CD4-positive, CD25-positive, alpha-beta regulatory T cell (primary cell): ENCODE results near the gene BCL6. TPM values are rescaled to one million over a fixed set of nuclear protein-coding genes. Genes with fewer than 3 reads are reported as not detected.
A peak's percentile ranks its signal among the peaks of the same experiment; 100 is the strongest.

ENCODE experiments used
- ATAC-seq, 2 donors: fragments of 150-1000 bp; cut with Tn5 transposase; one replicate each; pipeline ENCODE4 v1.10.0; 2021; ENCODE audit warnings: low read depth in 2 of 2, moderate number of reproducible peaks in 2 of 2, moderate library complexity in 1 of 2
- DNase-seq, 3 donors: peaks; one replicate each; pipeline versions ENCODE4 v3.0.0 to v3.0.0-alpha.2; 2012 to 2022; ENCODE audit warnings: mixed read lengths in 1 of 3
- H3K27ac ChIP-seq: one replicate; pipeline ENCODE4 v1.7.0; 2013; ENCODE audit warnings: mild to moderate bottlenecking, low read length; ENCODE audit not compliant: insufficient read depth, poor library complexity, severe bottlenecking
- H3K27me3 ChIP-seq: one replicate; pipeline ENCODE4 v1.7.0; 2013; ENCODE audit warnings: low read length; ENCODE audit not compliant: control insufficient read depth, insufficient read depth
- H3K36me3 ChIP-seq: one replicate; pipeline ENCODE4 v1.7.0; 2013; ENCODE audit warnings: mild to moderate bottlenecking, low read length, moderate library complexity; ENCODE audit not compliant: control insufficient read depth, insufficient read depth
- H3K4me1 ChIP-seq: 2 replicates; pipeline ENCODE4 v1.7.0; 2013; ENCODE audit warnings: mild to moderate bottlenecking, low read length; ENCODE audit not compliant: insufficient read depth, control insufficient read depth, poor library complexity, severe bottlenecking
- H3K4me3 ChIP-seq: one replicate; pipeline ENCODE4 v1.7.0; 2013; ENCODE audit warnings: low read depth, mild to moderate bottlenecking, low read length, moderate library complexity
- H3K9me3 ChIP-seq, 2 experiments: 1 replicate in 1 of 2; 2 replicates in 1 of 2; pipeline ENCODE4 v1.7.0; 2013; ENCODE audit warnings: low read length in 2 of 2, mild to moderate bottlenecking in 1 of 2, moderate library complexity in 1 of 2; ENCODE audit not compliant: control insufficient read depth in 2 of 2
- H3K27ac Mint-ChIP-seq, 3 donors: one replicate each; pipeline ENCODE4 v1.8.0; 2020 to 2022; ENCODE audit warnings: mild to moderate bottlenecking in 3 of 3, mixed read lengths in 3 of 3, moderate library complexity in 2 of 3
- H3K27me3 Mint-ChIP-seq: one replicate; pipeline ENCODE4 v1.8.0; 2022; ENCODE audit warnings: mild to moderate bottlenecking, mixed read lengths
- H3K36me3 Mint-ChIP-seq: one replicate; pipeline ENCODE4 v1.8.0; 2020; ENCODE audit warnings: mixed read lengths
- H3K4me1 Mint-ChIP-seq, 4 donors: one replicate each; pipeline ENCODE4 v1.8.0; 2020 to 2022; ENCODE audit warnings: mixed read lengths in 4 of 4, mild to moderate bottlenecking in 1 of 4
- H3K4me3 Mint-ChIP-seq, 4 donors: one replicate each; pipeline ENCODE4 v1.8.0; 2020 to 2022; ENCODE audit warnings: mild to moderate bottlenecking in 4 of 4, mixed read lengths in 4 of 4, moderate library complexity in 3 of 4
- H3K9me3 Mint-ChIP-seq, 7 donors: one replicate each; pipeline ENCODE4 v1.8.0; 2020 to 2022; ENCODE audit warnings: mixed read lengths in 7 of 7, mild to moderate bottlenecking in 3 of 7, moderate library complexity in 2 of 7
- polyA plus RNA-seq, 4 donors: library from polyadenylated mRNA; unstranded; fragments of 300-500 nt; fragmentation: Illumina TruSeq; gene quantifications; one replicate each; pipeline ENCODE4 v1.2.3, GENCODE V29; 2021
- total RNA-seq: library from RNA; stranded (reverse); gene quantifications from one replicate; pipeline ENCODE4 v1.2.3, GENCODE V29; 2022

Gene BCL6
- total and polyA plus RNA-seq, 5 donors from 2014 or later = 1.8 to 39.6 (median 2.6) TPM

DNA sequence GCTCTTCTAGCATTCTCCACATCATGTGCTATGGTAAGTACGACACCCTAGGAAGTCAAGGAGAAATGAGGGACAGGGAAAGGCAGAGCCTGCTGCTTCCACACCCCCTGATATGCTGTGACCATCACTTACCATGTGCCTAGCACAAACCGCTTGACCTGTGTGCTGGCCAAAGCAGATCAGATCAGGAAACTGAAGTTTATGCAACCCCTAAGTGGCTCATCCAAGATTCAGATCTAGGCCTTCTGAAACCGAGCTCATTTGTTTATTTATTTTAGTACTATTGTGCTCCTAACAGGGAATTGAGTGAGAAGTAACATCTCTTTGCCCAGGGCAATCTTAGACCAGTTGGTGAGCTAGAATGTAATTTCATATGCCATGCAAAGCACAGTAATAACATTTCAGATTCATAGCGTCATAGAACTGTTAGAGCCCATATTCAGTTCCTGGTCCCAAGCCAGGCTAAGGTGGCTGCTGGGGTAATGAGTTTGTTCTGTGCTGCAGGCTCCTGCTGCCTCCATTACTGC is 42.7 kb downstream of the BCL6 start, which contains the start of gene RTP2:
Gene RTP2, minus strand, starts transcription at position 51 of the 527 bp plus-strand sequence. CDS start 429 bp downstream, outside the sequence.
- H3K36me3 ChIP-seq = no peaks in the 10 kb centered on the region
- H3K4me1 Mint-ChIP-seq = no peaks in the 10 kb centered on the region
- no peak for DNase-seq

DNA sequence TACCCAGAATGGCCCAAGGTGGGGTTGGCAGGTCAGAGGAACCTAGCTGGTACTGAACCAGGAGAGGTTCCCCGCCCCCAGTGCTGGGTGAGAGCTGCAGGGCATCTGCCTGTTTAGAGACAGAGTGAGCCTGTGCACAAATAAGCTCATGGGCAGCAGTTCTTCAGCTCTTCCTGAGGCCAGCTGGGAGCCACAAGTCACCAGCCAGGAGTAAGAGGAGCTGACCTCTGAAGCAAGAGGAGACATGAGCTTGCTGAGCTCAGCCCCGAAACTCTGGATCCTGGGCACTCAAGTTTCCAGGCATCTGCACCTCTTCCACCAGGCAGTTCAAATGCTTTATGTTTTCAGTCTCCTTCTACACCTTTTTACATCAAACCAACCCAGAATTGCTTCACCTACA is 45.0 kb downstream of the BCL6 start:
- no peaks in the 10 kb centered on the region for H3K27me3 ChIP-seq
- H3K36me3 Mint-ChIP-seq = no peaks in the 10 kb centered on the region
- no peak overlapping the region for H3K4me3 Mint-ChIP-seq
- no peaks in the 10 kb centered on the region for H3K4me1 ChIP-seq
- no peak overlapping the region for H3K27ac ChIP-seq
- no peak overlapping the region for H3K4me3 ChIP-seq
- H3K36me3 ChIP-seq = no peaks in the 10 kb centered on the region
- H3K27ac Mint-ChIP-seq = peak overlapping the region in 1 of 3 donors; percentile 23
- no peaks in the 10 kb centered on the region for H3K4me1 Mint-ChIP-seq
- no peaks in the 10 kb centered on the region for H3K9me3 ChIP-seq
- H3K27me3 Mint-ChIP-seq = peaks cover 14% of the 10 kb centered on the region
- no peak for ATAC-seq
- H3K9me3 Mint-ChIP-seq = no peaks in the 10 kb centered on the region
- DNase-seq = no peak

More for the DNA sequence above, 42.7 kb downstream of the BCL6 start, which contains the start of gene RTP2:
- no peaks in the 10 kb centered on the region for H3K9me3 ChIP-seq
- no peaks in the 10 kb centered on the region for H3K27me3 ChIP-seq
- H3K4me1 ChIP-seq = no peaks in the 10 kb centered on the region
- Mint-ChIP-seq H3K4me3 (no peak within 1 kb of the TSS), H3K9me3 (no peaks in the 10 kb centered on the region), H3K27ac (no peak within 1 kb of the TSS), H3K27me3 (peaks cover 12% of the 10 kb centered on the region), H3K36me3 (no peaks in the 10 kb centered on the region)
- no peak within 1 kb of the TSS for H3K27ac ChIP-seq
- H3K4me3 ChIP-seq = no peak within 1 kb of the TSS
- no peak for ATAC-seq

DNA sequence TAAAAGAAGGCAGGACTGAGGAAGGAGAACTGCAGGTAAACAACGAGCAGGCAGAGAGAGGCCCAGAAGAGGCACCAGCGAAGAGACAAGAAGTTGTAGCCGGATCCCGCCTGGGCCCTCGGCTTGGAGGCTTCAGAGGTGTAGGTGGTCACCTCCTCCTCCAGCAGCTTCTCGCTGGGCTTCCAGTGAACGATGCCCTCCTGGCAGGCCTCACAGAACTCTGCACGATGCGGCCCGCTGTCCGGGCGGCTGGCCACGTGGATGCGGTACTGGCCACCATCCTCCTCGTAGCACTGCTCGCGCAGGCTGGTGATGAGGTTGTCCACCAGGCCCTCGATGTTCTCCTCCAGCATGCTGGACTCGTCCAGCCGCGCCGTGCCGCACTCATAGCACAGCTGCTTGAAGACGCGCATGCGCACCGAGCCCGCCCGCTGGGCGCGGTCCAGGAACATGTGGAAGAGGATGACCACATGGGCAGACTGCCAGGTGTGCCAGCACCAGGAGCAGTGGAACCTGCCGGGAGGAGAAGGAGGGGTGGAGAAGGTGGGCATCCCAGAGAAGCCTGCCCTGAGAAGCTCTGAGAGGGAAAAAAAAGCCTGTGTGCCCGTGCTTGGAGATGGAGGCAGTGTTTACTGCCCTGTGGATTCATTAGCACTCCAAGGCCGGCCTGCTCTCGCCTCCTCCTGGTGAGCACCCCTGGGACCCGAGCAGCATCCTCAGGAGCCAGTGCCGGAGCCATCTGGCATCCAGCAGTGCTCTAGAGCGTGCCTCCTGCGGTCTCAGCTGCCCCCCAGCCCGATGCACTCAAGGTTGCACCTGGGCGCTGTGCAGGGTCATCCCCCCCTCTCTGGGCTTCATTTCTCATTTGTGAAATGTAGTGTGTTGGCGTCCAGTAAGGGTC is 46.5 kb downstream of the BCL6 start:
- Histone ChIP-seq H3K27ac (no peak overlapping the region), H3K36me3 (no peaks in the 10 kb centered on the region), H3K27me3 (no peaks in the 10 kb centered on the region), H3K4me3 (no peak overlapping the region), H3K9me3 (no peaks in the 10 kb centered on the region), H3K4me1 (no peaks in the 10 kb centered on the region)
- Mint-ChIP-seq H3K4me3 (no peak overlapping the region), H3K36me3 (no peaks in the 10 kb centered on the region), H3K27me3 (peaks cover 15% of the 10 kb centered on the region), H3K4me1 (no peaks in the 10 kb centered on the region), H3K9me3 (peaks cover 0 to 2% (median 0%) of the 10 kb centered on the region in 7 donors), H3K27ac (no peak overlapping the region)
- no peak for ATAC-seq
- no peak for DNase-seq

DNA sequence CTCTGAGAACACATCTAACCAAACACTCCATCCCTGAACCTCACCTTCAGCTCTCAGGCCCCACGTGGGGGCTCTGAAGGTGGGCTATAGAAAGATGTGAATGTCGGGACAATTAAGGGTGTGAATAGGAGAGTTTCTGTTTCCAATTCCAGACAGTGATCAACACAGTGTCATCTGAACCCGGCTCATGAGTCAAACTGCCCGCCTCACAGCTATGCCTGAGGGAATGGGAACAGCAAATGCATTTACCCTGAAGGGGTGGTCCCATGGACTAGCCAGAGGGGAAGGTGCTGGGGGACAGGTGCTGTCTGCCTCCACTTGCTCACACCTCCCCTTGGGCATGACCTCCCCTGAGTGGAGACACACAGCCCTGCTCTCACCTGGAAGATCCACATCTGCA is 49.2 kb downstream of the BCL6 start:
- peaks cover 0 to 2% (median 0%) of the 10 kb centered on the region in 7 donors for H3K9me3 Mint-ChIP-seq
- Histone ChIP-seq H3K27me3 (no peaks in the 10 kb centered on the region), H3K27ac (no peak overlapping the region), H3K4me1 (no peaks in the 10 kb centered on the region), H3K9me3 (no peaks in the 10 kb centered on the region), H3K4me3 (no peak overlapping the region), H3K36me3 (no peaks in the 10 kb centered on the region)
- H3K4me1 Mint-ChIP-seq = no peaks in the 10 kb centered on the region
- DNase-seq (no peak), ATAC-seq (peak in 1 of 2 donors; percentile 12)
- H3K36me3 Mint-ChIP-seq = no peaks in the 10 kb centered on the region
- H3K27ac Mint-ChIP-seq = no peak overlapping the region
- H3K4me3 Mint-ChIP-seq = no peak overlapping the region
- peaks cover 15% of the 10 kb centered on the region for H3K27me3 Mint-ChIP-seq

DNA sequence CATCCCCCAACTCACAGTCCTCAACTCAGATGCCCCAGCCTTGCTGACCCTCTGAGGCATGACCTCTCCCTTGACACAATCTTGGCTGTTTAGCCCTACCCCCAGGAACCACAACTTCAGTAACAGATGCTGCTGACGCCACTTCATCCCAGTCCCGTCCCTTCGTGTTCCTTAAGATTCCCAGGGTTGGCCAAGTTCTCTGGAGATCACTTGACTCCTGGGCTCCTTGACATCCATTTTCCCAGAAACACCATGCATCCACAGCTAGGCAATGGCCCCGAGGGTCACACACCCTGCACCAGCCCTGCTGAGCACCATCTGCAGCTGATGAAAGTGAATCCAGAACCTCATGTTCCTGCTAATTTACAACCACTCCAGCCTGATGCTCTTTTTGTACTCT is 49.8 kb downstream of the BCL6 start:
- H3K27me3 ChIP-seq = peaks cover 5% of the 10 kb centered on the region
- H3K27ac ChIP-seq = no peak overlapping the region
- peaks cover 0 to 2% (median 0%) of the 10 kb centered on the region in 7 donors for H3K9me3 Mint-ChIP-seq
- DNase-seq (no peak), ATAC-seq (no peak)
- H3K36me3 Mint-ChIP-seq = no peaks in the 10 kb centered on the region
- no peaks in the 10 kb centered on the region for H3K4me1 ChIP-seq
- H3K4me3 ChIP-seq = no peak overlapping the region
- no peak overlapping the region for H3K4me3 Mint-ChIP-seq
- peaks cover 19% of the 10 kb centered on the region for H3K27me3 Mint-ChIP-seq
- no peaks in the 10 kb centered on the region for H3K4me1 Mint-ChIP-seq
- H3K36me3 ChIP-seq = no peaks in the 10 kb centered on the region
- H3K9me3 ChIP-seq = no peaks in the 10 kb centered on the region
- H3K27ac Mint-ChIP-seq = peak overlapping the region in 1 of 3 donors; percentile 66

DNA sequence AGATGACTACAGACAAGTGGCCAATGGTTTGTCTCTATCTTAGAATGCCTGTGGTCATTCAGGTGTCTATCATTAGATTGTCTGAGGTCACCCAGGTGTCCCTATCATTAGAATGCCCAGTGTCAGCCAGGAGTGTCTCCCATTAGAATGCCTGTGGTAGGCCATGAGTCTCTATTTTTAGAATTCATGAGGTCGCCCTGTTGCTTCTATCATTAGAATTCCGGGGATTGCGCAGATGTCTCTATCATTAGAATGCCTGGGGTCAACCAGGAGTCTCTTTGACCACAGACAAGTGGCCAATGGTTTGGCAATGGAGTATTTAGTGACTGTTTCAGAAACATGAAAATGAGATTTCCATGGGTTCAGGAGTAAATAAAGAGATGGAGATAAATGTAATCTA is 50.5 kb downstream of the BCL6 start:
- Histone ChIP-seq H3K36me3 (no peaks in the 10 kb centered on the region), H3K4me1 (no peaks in the 10 kb centered on the region), H3K9me3 (no peaks in the 10 kb centered on the region), H3K27ac (no peak overlapping the region), H3K27me3 (peaks cover 5% of the 10 kb centered on the region), H3K4me3 (no peak overlapping the region)
- H3K9me3 Mint-ChIP-seq = peaks cover 0 to 2% (median 0%) of the 10 kb centered on the region in 7 donors
- ATAC-seq = no peak
- H3K27me3 Mint-ChIP-seq = peaks cover 23% of the 10 kb centered on the region
- no peak for DNase-seq
- no peaks in the 10 kb centered on the region for H3K4me1 Mint-ChIP-seq
- H3K27ac Mint-ChIP-seq = no peak overlapping the region
- H3K36me3 Mint-ChIP-seq = no peaks in the 10 kb centered on the region
- no peak overlapping the region for H3K4me3 Mint-ChIP-seq

DNA sequence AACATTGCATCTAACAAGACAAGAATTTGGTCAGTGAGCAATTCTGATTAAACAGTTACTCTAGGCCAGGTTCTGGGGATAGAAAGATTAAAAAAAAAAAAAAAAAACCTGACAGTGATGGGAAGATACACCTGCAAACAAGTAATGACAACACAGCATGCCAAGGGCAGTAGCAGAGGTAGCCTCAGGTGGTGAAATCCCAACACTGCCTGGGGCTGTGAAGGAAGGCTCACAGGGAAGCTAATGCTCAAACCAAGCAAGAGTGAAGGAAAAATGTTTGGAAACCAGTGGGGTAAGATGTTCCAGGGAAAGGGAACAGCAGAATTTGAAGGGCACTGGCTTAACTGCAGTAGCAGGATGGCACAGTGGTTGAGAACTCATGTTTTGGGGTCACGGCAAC is 51.8 kb downstream of the BCL6 start:
- Histone ChIP-seq H3K4me1 (no peaks in the 10 kb centered on the region), H3K27me3 (peaks cover 9% of the 10 kb centered on the region), H3K4me3 (no peak overlapping the region), H3K36me3 (no peaks in the 10 kb centered on the region), H3K27ac (no peak overlapping the region), H3K9me3 (no peaks in the 10 kb centered on the region)
- peaks cover 0 to 2% (median 0%) of the 10 kb centered on the region in 7 donors for H3K9me3 Mint-ChIP-seq
- H3K4me3 Mint-ChIP-seq = no peak overlapping the region
- H3K4me1 Mint-ChIP-seq = no peaks in the 10 kb centered on the region
- no peaks in the 10 kb centered on the region for H3K36me3 Mint-ChIP-seq
- peaks cover 27% of the 10 kb centered on the region for H3K27me3 Mint-ChIP-seq
- no peak for DNase-seq
- no peak for ATAC-seq
- no peak overlapping the region for H3K27ac Mint-ChIP-seq
